ENCODE measurements around the gene TNS2. TPM values are rescaled to one million over a fixed set of nuclear protein-coding genes. Genes with fewer than 3 reads are reported as not detected.

TNS2 gene
- total and polyA plus RNA-seq, 2 of the 13 experiments (the other 11 are each of a cell fraction or from before 2014, with no cell fraction given) = 8.9 to 20.4 TPM

DNA sequence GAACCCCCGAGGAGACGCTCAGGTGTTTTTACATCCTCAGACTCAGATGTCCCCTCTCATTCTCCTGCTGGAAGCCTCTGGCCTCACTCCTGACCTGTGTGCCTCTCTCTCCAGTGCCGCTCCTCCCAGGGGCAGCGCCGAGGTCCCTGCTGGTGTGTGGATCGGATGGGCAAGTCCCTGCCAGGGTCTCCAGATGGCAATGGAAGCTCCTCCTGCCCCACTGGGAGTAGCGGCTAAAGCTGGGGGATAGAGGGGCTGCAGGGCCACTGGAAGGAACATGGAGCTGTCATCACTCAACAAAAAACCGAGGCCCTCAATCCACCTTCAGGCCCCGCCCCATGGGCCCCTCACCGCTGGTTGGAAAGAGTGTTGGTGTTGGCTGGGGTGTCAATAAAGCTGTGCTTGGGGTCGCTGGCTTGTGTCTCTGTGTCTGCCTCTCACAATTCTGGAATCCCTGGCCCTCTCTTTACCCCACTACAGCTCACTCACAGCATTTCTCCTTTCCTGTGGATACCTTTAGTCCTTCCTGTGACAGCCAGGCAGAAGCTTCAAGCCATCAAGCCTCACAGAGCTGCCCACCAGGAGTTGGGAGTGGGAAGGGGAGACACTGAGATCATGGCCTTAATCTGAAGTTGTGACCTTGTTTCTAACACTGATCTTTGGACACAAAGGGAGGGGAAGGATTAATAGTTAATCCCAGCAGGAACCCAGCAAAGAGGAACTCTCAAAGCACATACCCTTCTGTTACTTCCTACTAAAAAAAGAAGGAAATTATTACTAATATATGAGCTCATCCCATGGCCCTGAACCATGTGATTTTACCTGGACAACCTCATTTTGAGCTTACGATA is 52.3 kb downstream of the TNS2 start:
- Histone ChIP-seq H3K79me2 (ENCODE audit: insufficient read depth, low read length) (no peaks in the 10 kb centered on the region), H3K27me3 (ENCODE audit: control insufficient read depth in 1 of 2, insufficient read depth in 2 of 2, low read length in 2 of 2) (peaks cover 0 to 2% of the 10 kb centered on the region in 2 experiments; a peak in 2 of 5 replicates), H4K20me1 (ENCODE audit: insufficient read depth, low read length) (no peaks in the 10 kb centered on the region), H3K9me3 (ENCODE audit: low read length) (no peaks in the 10 kb centered on the region), H3K4me1 (ENCODE audit: insufficient read depth, low read length) (peaks cover 97% of the 10 kb centered on the region), H3K27ac (ENCODE audit: extremely low read length, insufficient read depth, low read length) (peak overlapping the region; percentile 89), H3K4me3 (replicated peaks in 1 of 3; ENCODE audit: insufficient read depth in 1 of 3, low read depth in 2 of 3, low read length in 3 of 3) (peak overlapping the region; percentile 52 to 76 (median 57); a peak in 5 of 6 replicates), H3K36me3 (replicated peaks in 1 of 2; ENCODE audit: control insufficient read depth in 1 of 2, insufficient read depth in 2 of 2, low read length in 2 of 2) (peaks cover 0 to 7% of the 10 kb centered on the region in 2 experiments; a peak in 2 of 5 replicates), H2AFZ (ENCODE audit: low read length) (no peak overlapping the region), H3K9ac (ENCODE audit: insufficient read depth, low read depth, low read length) (peak overlapping the region; percentile 73), H3K4me2 (ENCODE audit: low read depth, low read length) (peak overlapping the region; percentile 92)
- no TSS peak for BruUV-seq (replicated peaks)
- WGBS (ENCODE audit: low lambda C conversion rate) = 40% methylated on average over 8 of the region's 12 CpGs
- intact Hi-C loops (cut with micrococcal nuclease; ENCODE audit: unreplicated experiment) = loop anchor here (5.0 kb wide), 1 partner anchor 45 kb away; no protein-coding TSS in a partner anchor
- ATAC-seq (peak; percentile 10), DNase-seq (ENCODE audit: low spot score) (peak; percentile 79), FAIRE-seq (peak; percentile 79)
- in situ Hi-C loops (cut with HindIII; ENCODE audit: extremely low pct_ligation_motif_present, low pct_unique_long_range_greater_than_20kb) = loop anchor here (5.0 kb wide), 1 partner anchor 40 kb away; no protein-coding TSS in a partner anchor
- POLR2A ChIA-PET = interaction anchor here (0.6 to 5.4 kb wide), 25 partner anchors 9 to 399 kb away, joined by 3 to 102 read pairs (median 5); partner anchors contain the start of genes AAAS, CSAD, EIF4B and KRT8
- CTCF ChIA-PET (ENCODE audit: low intra/inter-chr PET ratio, low total read pairs) = no interaction called here
- TF ChIP-seq, protein P1, sequence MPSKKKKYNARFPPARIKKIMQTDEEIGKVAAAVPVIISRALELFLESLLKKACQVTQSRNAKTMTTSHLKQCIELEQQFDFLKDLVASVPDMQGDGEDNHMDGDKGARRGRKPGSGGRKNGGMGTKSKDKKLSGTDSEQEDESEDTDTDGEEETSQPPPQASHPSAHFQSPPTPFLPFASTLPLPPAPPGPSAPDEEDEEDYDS (CRISPR knock-in tag; IDR thresholded peaks at IDR 0.05) = peak; percentile 16; the same call in 1 of the 2 replicates
- 0 out of 2 replicates have a peak, but pooled peaks have one; percentile 31 for TF ChIP-seq SP4 (CRISPR knock-in tag; IDR thresholded peaks at IDR 0.05)
- TF ChIP-seq HDAC2 (CRISPR knock-in tag; IDR thresholded peaks at IDR 0.05) = 0 out of 2 replicates have a peak, but pooled peaks have one; percentile 9
- TF ChIP-seq NFKBIZ (CRISPR knock-in tag; IDR thresholded peaks at IDR 0.05) = 0 out of 2 replicates have a peak, but pooled peaks have one; percentile 42
- 0 out of 2 replicates have a peak, but pooled peaks have one; percentile 30 for TF ChIP-seq ZNF430 (CRISPR knock-in tag; IDR thresholded peaks at IDR 0.05)
- no peak for TF ChIP-seq ZNF83 (CRISPR knock-in tag; IDR thresholded peaks at IDR 0.05; ENCODE audit: borderline replicate concordance)
- TF ChIP-seq PHF21A (CRISPR knock-in tag; IDR thresholded peaks at IDR 0.05) = peak; percentile 51; the same call in 1 of the 2 replicates
- TF ChIP-seq ZNF501 (CRISPR knock-in tag; IDR thresholded peaks at IDR 0.05) = peak; percentile 13; the same call in 1 of the 2 replicates
- TF ChIP-seq ZNF607 (CRISPR knock-in tag; IDR thresholded peaks at IDR 0.05; ENCODE audit: borderline replicate concordance) = peak; percentile 35; the same call in 1 of the 2 replicates
- no peak for TF ChIP-seq NR2F6 (IDR thresholded peaks at IDR 0.05)
- peak; percentile 74 for TF ChIP-seq NR2F6 (CRISPR knock-in tag; IDR thresholded peaks at IDR 0.05)
- TF ChIP-seq, protein P2, sequence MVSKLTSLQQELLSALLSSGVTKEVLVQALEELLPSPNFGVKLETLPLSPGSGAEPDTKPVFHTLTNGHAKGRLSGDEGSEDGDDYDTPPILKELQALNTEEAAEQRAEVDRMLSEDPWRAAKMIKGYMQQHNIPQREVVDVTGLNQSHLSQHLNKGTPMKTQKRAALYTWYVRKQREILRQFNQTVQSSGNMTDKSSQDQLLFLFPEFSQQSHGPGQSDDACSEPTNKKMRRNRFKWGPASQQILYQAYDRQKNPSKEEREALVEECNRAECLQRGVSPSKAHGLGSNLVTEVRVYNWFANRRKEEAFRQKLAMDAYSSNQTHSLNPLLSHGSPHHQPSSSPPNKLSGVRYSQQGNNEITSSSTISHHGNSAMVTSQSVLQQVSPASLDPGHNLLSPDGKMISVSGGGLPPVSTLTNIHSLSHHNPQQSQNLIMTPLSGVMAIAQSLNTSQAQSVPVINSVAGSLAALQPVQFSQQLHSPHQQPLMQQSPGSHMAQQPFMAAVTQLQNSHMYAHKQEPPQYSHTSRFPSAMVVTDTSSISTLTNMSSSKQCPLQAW (CRISPR knock-in tag; IDR thresholded peaks at IDR 0.05) = 0 out of 2 replicates have a peak, but pooled peaks have one; percentile 37
- peak in 1 of 2 experiments; percentile 38; a peak in 1 of 4 replicates for TF ChIP-seq NR2F1 (CRISPR knock-in tag; IDR thresholded peaks at IDR 0.05)
- TF ChIP-seq MED1 (CRISPR knock-in tag; IDR thresholded peaks at IDR 0.05) = peak; percentile 57; the same call in 1 of the 2 replicates
- peak; percentile 68 for TF ChIP-seq KDM6A (CRISPR knock-in tag; IDR thresholded peaks at IDR 0.05; ENCODE audit: low read depth)
- TF ChIP-seq GABPA (IDR thresholded peaks at IDR 0.05; ENCODE audit: low read depth, low read length) = no peak
- peak; percentile 30; the same call in 1 of the 2 replicates for TF ChIP-seq GABPA (CRISPR knock-in tag; IDR thresholded peaks at IDR 0.05; ENCODE audit: low read depth)
- 0 out of 2 replicates have a peak, but pooled peaks have one; percentile 29 for TF ChIP-seq SAFB2 (CRISPR knock-in tag; IDR thresholded peaks at IDR 0.05; ENCODE audit: borderline replicate concordance, low read depth)

Data from HepG2 (cell line).